WTC11 (cell line): Measurements from ENCODE around the gene C3orf49. TPM values are rescaled to one million over a fixed set of nuclear protein-coding genes. Genes with fewer than 3 reads are reported as not detected.

Experiments
- ATAC-seq: fragments of 200-7000 bp; cut with Tn5 transposase; 2 replicates; pipeline ENCODE4 v1.10.0; 2021; ENCODE audit warnings: mild to moderate bottlenecking, moderate library complexity
- CTCF ChIA-PET: fragments of 300-600 bp; sonication (Branson Sonifier 250); formaldehyde crosslinking; loops from one replicate; lab custom pipeline; 2021; ENCODE audit warnings: antibody characterized with exemption; lab: Charles Lee
- POLR2A ChIA-PET: fragments of 350-600 bp; sonication (Branson Sonifier 250); formaldehyde crosslinking; loops from one replicate; lab custom pipeline; 2021; ENCODE audit warnings: antibody characterized with exemption; lab: Charles Lee
- DNase-seq: peaks from one replicate; pipeline ENCODE4 v3.0.0; 2021; ENCODE audit warnings: low spot score
- H3K27ac Mint-ChIP-seq: 2 replicates; pipeline ENCODE4 v1.8.0; 2021; ENCODE audit warnings: mixed read lengths
- H3K27me3 Mint-ChIP-seq: 2 replicates; pipeline ENCODE4 v1.8.0; 2021; ENCODE audit warnings: low read depth, mild to moderate bottlenecking, moderate library complexity, mixed read lengths
- H3K36me3 Mint-ChIP-seq: 2 replicates; pipeline ENCODE4 v1.8.0; 2021; ENCODE audit warnings: mixed read lengths
- H3K4me1 Mint-ChIP-seq: 2 replicates; pipeline ENCODE4 v1.8.0; 2022; ENCODE audit warnings: mixed read lengths
- H3K4me3 Mint-ChIP-seq: 2 replicates; pipeline ENCODE4 v1.8.0; 2021; ENCODE audit warnings: mild to moderate bottlenecking, moderate library complexity, mixed read lengths
- H3K9me3 Mint-ChIP-seq: 2 replicates; pipeline ENCODE4 v1.8.0; 2021; ENCODE audit warnings: mixed read lengths
- CDX4 ChIP-seq: fragments of 250-450 bp; sonication (Bioruptor Pico); IDR thresholded peaks from 2 replicates; pipeline ENCODE4 v1.9.0; 2021; ENCODE audit warnings: moderate library complexity, mild to moderate bottlenecking, inconsistent platforms, borderline replicate concordance
- ERG ChIP-seq: fragments of 250-450 bp; sonication (Bioruptor Pico); IDR thresholded peaks from 2 replicates; pipeline ENCODE4 v1.8.0; 2021; ENCODE audit warnings: mild to moderate bottlenecking
- FOXJ3 ChIP-seq: sonication (generic); formaldehyde crosslinking; IDR thresholded peaks from 2 replicates; pipeline ENCODE4 v1.9.0; 2021; ENCODE audit warnings: missing genetic modification reagents, mild to moderate bottlenecking, borderline replicate concordance
- FOXP1 ChIP-seq: sonication (generic); formaldehyde crosslinking; IDR thresholded peaks from 2 replicates; pipeline ENCODE4 v1.8.0; 2022; ENCODE audit warnings: missing genetic modification reagents, mild to moderate bottlenecking, moderate library complexity, borderline replicate concordance
- GRHL2 ChIP-seq: fragments of 250-450 bp; sonication (Bioruptor Pico); IDR thresholded peaks from 2 replicates; pipeline ENCODE4 v1.8.0; 2022; ENCODE audit warnings: mild to moderate bottlenecking, moderate library complexity; ENCODE audit not compliant: insufficient replicate concordance, severe bottlenecking
- HMGXB4 ChIP-seq: sonication (generic); formaldehyde crosslinking; IDR thresholded peaks from 2 replicates; pipeline ENCODE4 v1.8.1; 2023; ENCODE audit warnings: mild to moderate bottlenecking, moderate library complexity, missing genetic modification reagents
- JUN ChIP-seq: sonication (generic); formaldehyde crosslinking; IDR thresholded peaks from 2 replicates; pipeline ENCODE4 v1.8.0; 2023; ENCODE audit warnings: mild to moderate bottlenecking, missing genetic modification reagents
- MAX ChIP-seq: sonication (generic); formaldehyde crosslinking; IDR thresholded peaks from 2 replicates; pipeline ENCODE4 v1.8.0; 2022; ENCODE audit warnings: mild to moderate bottlenecking, missing genetic modification reagents
- NR3C1 ChIP-seq: sonication (generic); formaldehyde crosslinking; conservative IDR thresholded peaks from 2 replicates; pipeline ENCODE4 v1.8.1; 2023; ENCODE audit warnings: low read depth, mild to moderate bottlenecking, missing genetic modification reagents
- PRRX2 ChIP-seq: fragments of 250-450 bp; sonication (Bioruptor Pico); IDR thresholded peaks from 2 replicates; pipeline ENCODE4 v1.8.0; 2021; ENCODE audit warnings: mild to moderate bottlenecking
- SMAD4 ChIP-seq: sonication (generic); formaldehyde crosslinking; IDR thresholded peaks from 2 replicates; pipeline ENCODE4 v1.8.0; 2022; ENCODE audit warnings: mild to moderate bottlenecking, missing genetic modification reagents
- STAT6 ChIP-seq: sonication (generic); formaldehyde crosslinking; conservative IDR thresholded peaks from 2 replicates; pipeline ENCODE4 v1.8.1; 2023; ENCODE audit warnings: mild to moderate bottlenecking, low read depth, missing genetic modification reagents, moderate library complexity
- TCF7 ChIP-seq: sonication (generic); formaldehyde crosslinking; IDR thresholded peaks from 2 replicates; pipeline ENCODE4 v1.8.0; 2022; ENCODE audit warnings: mild to moderate bottlenecking, low read depth, missing genetic modification reagents, moderate library complexity
- TP53 ChIP-seq: sonication (generic); formaldehyde crosslinking; IDR thresholded peaks from 2 replicates; pipeline ENCODE4 v1.8.1; 2023; ENCODE audit warnings: mild to moderate bottlenecking, missing genetic modification reagents
- ZNF219 ChIP-seq: sonication (generic); formaldehyde crosslinking; IDR thresholded peaks from 2 replicates; pipeline ENCODE4 v1.8.0; 2023; ENCODE audit warnings: missing genetic modification reagents, mild to moderate bottlenecking, borderline replicate concordance
- ZNF232 ChIP-seq: sonication (generic); formaldehyde crosslinking; IDR thresholded peaks from 2 replicates; pipeline ENCODE4 v1.8.0; 2022; ENCODE audit warnings: mild to moderate bottlenecking, missing genetic modification reagents
- ZNF396 ChIP-seq: fragments of 250-450 bp; sonication (Bioruptor Pico); IDR thresholded peaks from 2 replicates; pipeline ENCODE4 v1.8.0; 2021; ENCODE audit warnings: mild to moderate bottlenecking, moderate library complexity, borderline replicate concordance
- total RNA-seq: library from RNA; stranded (reverse); gene quantifications from 3 replicates; pipeline ENCODE4 v1.2.3, GENCODE V29; 2021
- TF ChIP-seq, protein P1 (sequence below): fragments of 250-450 bp; sonication (Bioruptor Pico); IDR thresholded peaks from 2 replicates; pipeline ENCODE4 v1.9.0; 2021; ENCODE audit warnings: mild to moderate bottlenecking, borderline replicate concordance
- TF ChIP-seq, protein P2 (sequence below): fragments of 250-450 bp; sonication (Bioruptor Pico); conservative IDR thresholded peaks from 2 replicates; pipeline ENCODE4 v1.9.0; 2021; ENCODE audit warnings: mild to moderate bottlenecking
- TF ChIP-seq, protein P3 (sequence below): sonication (generic); formaldehyde crosslinking; IDR thresholded peaks from 2 replicates; pipeline ENCODE4 v1.8.1; 2022; ENCODE audit warnings: low read depth, missing genetic modification reagents, borderline replicate concordance
- TF ChIP-seq, protein P4 (sequence below): sonication (generic); formaldehyde crosslinking; IDR thresholded peaks from 2 replicates; pipeline ENCODE4 v1.8.0; 2022; ENCODE audit warnings: mild to moderate bottlenecking, missing genetic modification reagents

C3orf49 gene
- total RNA-seq, 1 experiment from 2014 or later: not detected

GRCh38 chr3:63800097-63800496 lies 19.0 kb upstream of the C3orf49 start (continued):
- TF ChIP-seq, protein P1, sequence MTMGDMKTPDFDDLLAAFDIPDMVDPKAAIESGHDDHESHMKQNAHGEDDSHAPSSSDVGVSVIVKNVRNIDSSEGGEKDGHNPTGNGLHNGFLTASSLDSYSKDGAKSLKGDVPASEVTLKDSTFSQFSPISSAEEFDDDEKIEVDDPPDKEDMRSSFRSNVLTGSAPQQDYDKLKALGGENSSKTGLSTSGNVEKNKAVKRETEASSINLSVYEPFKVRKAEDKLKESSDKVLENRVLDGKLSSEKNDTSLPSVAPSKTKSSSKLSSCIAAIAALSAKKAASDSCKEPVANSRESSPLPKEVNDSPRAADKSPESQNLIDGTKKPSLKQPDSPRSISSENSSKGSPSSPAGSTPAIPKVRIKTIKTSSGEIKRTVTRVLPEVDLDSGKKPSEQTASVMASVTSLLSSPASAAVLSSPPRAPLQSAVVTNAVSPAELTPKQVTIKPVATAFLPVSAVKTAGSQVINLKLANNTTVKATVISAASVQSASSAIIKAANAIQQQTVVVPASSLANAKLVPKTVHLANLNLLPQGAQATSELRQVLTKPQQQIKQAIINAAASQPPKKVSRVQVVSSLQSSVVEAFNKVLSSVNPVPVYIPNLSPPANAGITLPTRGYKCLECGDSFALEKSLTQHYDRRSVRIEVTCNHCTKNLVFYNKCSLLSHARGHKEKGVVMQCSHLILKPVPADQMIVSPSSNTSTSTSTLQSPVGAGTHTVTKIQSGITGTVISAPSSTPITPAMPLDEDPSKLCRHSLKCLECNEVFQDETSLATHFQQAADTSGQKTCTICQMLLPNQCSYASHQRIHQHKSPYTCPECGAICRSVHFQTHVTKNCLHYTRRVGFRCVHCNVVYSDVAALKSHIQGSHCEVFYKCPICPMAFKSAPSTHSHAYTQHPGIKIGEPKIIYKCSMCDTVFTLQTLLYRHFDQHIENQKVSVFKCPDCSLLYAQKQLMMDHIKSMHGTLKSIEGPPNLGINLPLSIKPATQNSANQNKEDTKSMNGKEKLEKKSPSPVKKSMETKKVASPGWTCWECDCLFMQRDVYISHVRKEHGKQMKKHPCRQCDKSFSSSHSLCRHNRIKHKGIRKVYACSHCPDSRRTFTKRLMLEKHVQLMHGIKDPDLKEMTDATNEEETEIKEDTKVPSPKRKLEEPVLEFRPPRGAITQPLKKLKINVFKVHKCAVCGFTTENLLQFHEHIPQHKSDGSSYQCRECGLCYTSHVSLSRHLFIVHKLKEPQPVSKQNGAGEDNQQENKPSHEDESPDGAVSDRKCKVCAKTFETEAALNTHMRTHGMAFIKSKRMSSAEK (CRISPR knock-in tag): no peak
- TF ChIP-seq TP53 (CRISPR knock-in tag): no peak
- TF ChIP-seq JUN (CRISPR knock-in tag): no peak
- TF ChIP-seq NR3C1 (CRISPR knock-in tag): no peak
- no peak for TF ChIP-seq HMGXB4 (CRISPR knock-in tag)
- TF ChIP-seq, protein P2, sequence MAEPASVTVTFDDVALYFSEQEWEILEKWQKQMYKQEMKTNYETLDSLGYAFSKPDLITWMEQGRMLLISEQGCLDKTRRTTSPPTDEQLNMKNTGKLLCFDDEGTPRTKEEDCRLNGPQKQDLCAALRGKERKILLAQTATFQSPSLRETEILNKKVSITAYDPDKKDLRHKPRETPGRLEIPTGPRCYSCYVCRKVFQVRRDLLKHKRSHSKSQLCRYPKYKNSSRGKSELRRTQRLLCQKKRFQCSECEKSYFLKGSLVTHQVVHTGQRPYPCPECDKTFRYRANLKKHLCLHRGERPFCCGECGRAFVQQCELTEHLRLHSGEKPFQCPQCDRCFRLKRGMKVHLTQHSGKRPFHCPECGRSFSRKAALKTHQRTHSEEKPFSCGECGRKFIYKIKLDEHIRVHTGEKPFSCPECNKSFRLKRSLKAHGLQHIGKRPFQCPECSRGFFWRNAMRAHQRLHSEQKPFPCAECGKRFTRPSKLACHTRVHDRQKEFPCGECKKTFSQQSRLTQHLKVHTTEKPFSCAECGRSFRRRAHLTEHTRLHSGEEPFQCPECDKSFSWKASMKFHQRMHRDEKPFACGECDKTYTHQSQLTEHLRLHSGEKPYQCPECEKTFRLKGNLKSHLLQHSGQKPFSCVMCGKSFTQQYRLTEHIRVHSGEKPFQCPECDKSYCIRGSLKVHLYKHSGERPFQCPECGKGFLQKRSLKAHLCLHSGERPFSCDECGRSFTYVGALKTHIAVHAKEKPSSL: no peak
- no peak for TF ChIP-seq FOXJ3
- no peak for TF ChIP-seq STAT6
- TF ChIP-seq FOXP1: no peak

GRCh38 chr3:63803911-63804310 lies 15.2 kb upstream of the C3orf49 start:
- H3K4me3 Mint-ChIP-seq: no peak overlapping the region
- DNase-seq: no peak
- H3K27me3 Mint-ChIP-seq: no peaks in the 10 kb centered on the region; the same call in 1 of the 2 replicates
- no peaks in the 10 kb centered on the region for H3K4me1 Mint-ChIP-seq
- peaks cover 7% of the 10 kb centered on the region; the same call in 1 of the 2 replicates for H3K9me3 Mint-ChIP-seq
- no peak for ATAC-seq
- no peaks in the 10 kb centered on the region for H3K36me3 Mint-ChIP-seq
- no peak overlapping the region for H3K27ac Mint-ChIP-seq
- ChIA-PET CTCF (no interaction called here), POLR2A (no interaction called here)
- TF ChIP-seq ZNF232 (CRISPR knock-in tag) (no peak), SMAD4 (CRISPR knock-in tag) (no peak), ERG (no peak), ZNF219 (CRISPR knock-in tag) (no peak), MAX (CRISPR knock-in tag) (no peak), CDX4 (no peak), GRHL2 (CRISPR knock-in tag) (no peak), TCF7 (CRISPR knock-in tag) (no peak), PRRX2 (CRISPR knock-in tag) (no peak), ZNF396 (CRISPR knock-in tag) (no peak)
- TF ChIP-seq, protein P3, sequence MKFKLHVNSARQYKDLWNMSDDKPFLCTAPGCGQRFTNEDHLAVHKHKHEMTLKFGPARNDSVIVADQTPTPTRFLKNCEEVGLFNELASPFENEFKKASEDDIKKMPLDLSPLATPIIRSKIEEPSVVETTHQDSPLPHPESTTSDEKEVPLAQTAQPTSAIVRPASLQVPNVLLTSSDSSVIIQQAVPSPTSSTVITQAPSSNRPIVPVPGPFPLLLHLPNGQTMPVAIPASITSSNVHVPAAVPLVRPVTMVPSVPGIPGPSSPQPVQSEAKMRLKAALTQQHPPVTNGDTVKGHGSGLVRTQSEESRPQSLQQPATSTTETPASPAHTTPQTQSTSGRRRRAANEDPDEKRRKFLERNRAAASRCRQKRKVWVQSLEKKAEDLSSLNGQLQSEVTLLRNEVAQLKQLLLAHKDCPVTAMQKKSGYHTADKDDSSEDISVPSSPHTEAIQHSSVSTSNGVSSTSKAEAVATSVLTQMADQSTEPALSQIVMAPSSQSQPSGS (CRISPR knock-in tag): no peak
- TF ChIP-seq, protein P4, sequence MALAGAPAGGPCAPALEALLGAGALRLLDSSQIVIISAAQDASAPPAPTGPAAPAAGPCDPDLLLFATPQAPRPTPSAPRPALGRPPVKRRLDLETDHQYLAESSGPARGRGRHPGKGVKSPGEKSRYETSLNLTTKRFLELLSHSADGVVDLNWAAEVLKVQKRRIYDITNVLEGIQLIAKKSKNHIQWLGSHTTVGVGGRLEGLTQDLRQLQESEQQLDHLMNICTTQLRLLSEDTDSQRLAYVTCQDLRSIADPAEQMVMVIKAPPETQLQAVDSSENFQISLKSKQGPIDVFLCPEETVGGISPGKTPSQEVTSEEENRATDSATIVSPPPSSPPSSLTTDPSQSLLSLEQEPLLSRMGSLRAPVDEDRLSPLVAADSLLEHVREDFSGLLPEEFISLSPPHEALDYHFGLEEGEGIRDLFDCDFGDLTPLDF (CRISPR knock-in tag): no peak
